A549 (cell line): ENCODE results near the gene SSNA1. TPM values are rescaled to one million over a fixed set of nuclear protein-coding genes. Genes with fewer than 3 reads are reported as not detected.

Source experiments
- ATAC-seq, 2 experiments: fragments of 200-7000 bp in 1 of 2; fragments of >200 bp in 1 of 2; cut with Nextera tagmentation in 1 of 2; cut with Tn5 transposase in 1 of 2; 3 replicates each; pipeline versions ENCODE4 v1.8.0 to v1.9.1; 2018 to 2020; ENCODE audit warnings: mild to moderate bottlenecking in 1 of 2, moderate library complexity in 1 of 2
- CTCF ChIA-PET: fragments of 300-600 bp; sonication (Branson Sonifier 250); formaldehyde crosslinking; extraction: SDS; loops from one replicate; lab custom pipeline; 2021; ENCODE audit warnings: antibody characterized with exemption, inconsistent platforms; lab: Yijun Ruan, JAX
- POLR2A ChIA-PET: fragments of 350-600 bp; formaldehyde crosslinking; extraction: SDS; loops from one replicate; lab custom pipeline; 2021; ENCODE audit warnings: antibody characterized with exemption, inconsistent platforms; lab: Yijun Ruan, JAX
- DNase-seq, 2 experiments: peaks; one replicate each; pipeline versions ENCODE4 v3.0.0 to v3.0.0-alpha.2; 2011 to 2016; ENCODE audit warnings: low read depth in 1 of 2, low spot score in 1 of 2
- FAIRE-seq: peaks from 2 replicates; lab custom pipeline; 2011; peaks lifted over from hg19 to GRCh38; lab: Jason Lieb, UNC
- H3K27ac ChIP-seq, 2 experiments: fragments of >200 bp; sonication (Bioruptor Twin); formaldehyde crosslinking; 3 replicates each; pipeline ENCODE4 v1.5.1; 2016 to 2017
- H3K4me1 ChIP-seq: fragments of >200 bp; sonication (Bioruptor Twin); formaldehyde crosslinking; 3 replicates; pipeline ENCODE4 v1.6.1; 2016
- H3K4me2 ChIP-seq: fragments of >200 bp; sonication (Bioruptor Twin); formaldehyde crosslinking; 3 replicates; pipeline ENCODE4 v1.6.1; 2016
- H3K4me3 ChIP-seq: fragments of >200 bp; sonication (Bioruptor Twin); formaldehyde crosslinking; 3 replicates; pipeline ENCODE4 v1.5.1; 2016
- H3K9me3 ChIP-seq: fragments of >200 bp; sonication (Bioruptor Twin); formaldehyde crosslinking; 3 replicates; pipeline ENCODE4 v1.6.1; 2016
- BCL3 ChIP-seq: fragments of >200 bp; sonication (Bioruptor Twin); formaldehyde crosslinking; IDR thresholded peaks from 3 replicates; pipeline ENCODE4 v1.6.1; 2016
- CBX8 ChIP-seq: fragments of 200-600 bp; sonication (generic); IDR thresholded peaks from 2 replicates; pipeline ENCODE4 v1.6.1; 2016
- CHD4 ChIP-seq: fragments of 200-600 bp; sonication (generic); IDR thresholded peaks from 2 replicates; pipeline ENCODE4 v1.6.1; 2016; ENCODE audit warnings: antibody characterized with exemption, mild to moderate bottlenecking, borderline replicate concordance
- CTCF ChIP-seq: fragments of >200 bp; sonication (Bioruptor Twin); formaldehyde crosslinking; IDR thresholded peaks from 3 replicates; pipeline ENCODE4 v1.5.1; 2016
- EHF ChIP-seq: fragments of 250-450 bp; sonication (Bioruptor Pico); IDR thresholded peaks from 2 replicates; pipeline ENCODE4 v1.5.0; 2020; ENCODE audit warnings: mild to moderate bottlenecking
- EHMT2 ChIP-seq: fragments of 200-600 bp; sonication (generic); IDR thresholded peaks from 2 replicates; pipeline ENCODE4 v1.6.1; 2016; ENCODE audit warnings: antibody characterized with exemption, low read depth, mild to moderate bottlenecking, moderate library complexity
- FOSL2 ChIP-seq, 2 experiments: fragments of 450-650 bp in 1 of 2; fragments of >200 bp in 1 of 2; sonication (Bioruptor Twin) in 1 of 2; formaldehyde crosslinking; IDR thresholded peaks; 2 replicates each; pipeline versions ENCODE4 v1.5.0 to v1.6.1; 2016 to 2020; ENCODE audit warnings: mild to moderate bottlenecking in 1 of 2, moderate library complexity in 1 of 2
- HES2 ChIP-seq: fragments of >200 bp; sonication (Bioruptor Twin); formaldehyde crosslinking; IDR thresholded peaks from 2 replicates; pipeline ENCODE4 v1.6.1; 2016
- HEYL ChIP-seq: fragments of 250-450 bp; sonication (Bioruptor Pico); IDR thresholded peaks from 2 replicates; pipeline ENCODE4 v1.8.0; 2021; ENCODE audit warnings: mild to moderate bottlenecking, moderate library complexity
- KDM1A ChIP-seq: fragments of 200-600 bp; sonication (generic); IDR thresholded peaks from 2 replicates; pipeline ENCODE4 v1.6.1; 2016; ENCODE audit warnings: low read depth, mild to moderate bottlenecking
- MAZ ChIP-seq: fragments of 150-350 bp; IDR thresholded peaks from 2 replicates; pipeline ENCODE4 v1.6.1; 2014; ENCODE audit warnings: antibody characterized with exemption, low read depth, low read length, borderline replicate concordance
- MYC ChIP-seq: IDR thresholded peaks from 2 replicates; pipeline ENCODE4 v1.6.1; 2012; ENCODE audit warnings: mild to moderate bottlenecking, inconsistent platforms, low read length, improper control_type of control experiment, borderline replicate concordance
- RCOR1 ChIP-seq: fragments of 150-350 bp; IDR thresholded peaks from 2 replicates; pipeline ENCODE4 v1.6.1; 2014; ENCODE audit warnings: antibody characterized with exemption, low read length, low read depth
- TP53 ChIP-seq: fragments of 250-450 bp; sonication (Bioruptor Pico); IDR thresholded peaks from 2 replicates; pipeline ENCODE4 v1.5.0; 2021; ENCODE audit warnings: mild to moderate bottlenecking, moderate library complexity
- ZC3H11A ChIP-seq: fragments of 450-650 bp; IDR thresholded peaks from 2 replicates; pipeline ENCODE4 v1.6.1; 2014; ENCODE audit warnings: antibody characterized with exemption, mild to moderate bottlenecking
- ZSCAN20 ChIP-seq: fragments of 250-450 bp; sonication (Bioruptor Pico); IDR thresholded peaks from 2 replicates; pipeline ENCODE4 v1.8.0; 2022; ENCODE audit warnings: mild to moderate bottlenecking, moderate library complexity
- WGBS: methylation state at CpG from one replicate; pipeline ENCODE4 v1.1.6; 2017; ENCODE audit errors: missing lambda C conversion rate; 5-methylcytosine and 5-hydroxymethylcytosine counted together
- polyA plus RNA-seq, 4 experiments: library from polyadenylated mRNA; depleted of rRNA in 3 of 4; stranded (reverse); fragments of >200 nt; fragmentation: RNase III in 1 of 4; extraction: RNeasy Plus Mini Kit Qiagen cat#74134 plus additional on column Dnase treatment in 1 of 4; gene quantifications; 2 replicates in 3 of 4; 3 replicates in 1 of 4; pipeline ENCODE4 v1.2.3, GENCODE V29; 2011 to 2017
- TF ChIP-seq, protein P1 (sequence below): fragments of 450-650 bp; IDR thresholded peaks from 2 replicates; pipeline ENCODE4 v1.6.1; 2014; ENCODE audit warnings: antibody characterized with exemption

Gene SSNA1
- polyA plus RNA-seq, 2 of the 4 experiments (the other 2 are of a cell fraction) = 54.1 to 102 TPM

DNA sequence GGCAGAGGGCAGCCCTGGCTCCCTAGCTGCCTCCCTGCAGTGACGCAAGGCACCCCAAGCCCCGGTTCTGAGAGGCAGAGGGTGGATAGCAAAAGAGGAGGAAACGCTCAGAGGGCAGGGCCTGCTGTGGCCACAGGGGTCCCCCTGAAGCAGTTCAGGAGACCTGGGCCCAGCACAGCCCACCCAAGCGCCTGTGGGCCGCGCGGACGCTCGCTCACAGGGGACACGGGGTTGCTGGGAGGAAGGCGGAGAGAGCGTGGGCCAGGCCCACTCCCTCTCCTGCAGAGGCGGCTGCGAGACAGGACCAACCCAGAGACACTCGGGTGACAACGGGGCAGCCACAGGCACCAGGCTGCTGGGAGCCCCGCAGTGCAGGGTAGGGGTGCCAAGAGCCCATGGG is 8.7 kb upstream of the SSNA1 start:
- no peak overlapping the region for H3K27ac ChIP-seq
- no peaks in the 10 kb centered on the region for H3K4me1 ChIP-seq
- H3K9me3 ChIP-seq = no peaks in the 10 kb centered on the region
- no peak overlapping the region for H3K4me3 ChIP-seq
- DNase-seq (no peak), ATAC-seq (no peak), FAIRE-seq (no peak)
- POLR2A ChIA-PET = interaction anchor here (1.2 kb wide), 1 partner anchor 61 kb away, joined by 3 read pairs; the partner anchor contains the start of gene TUBB4B
- TF ChIP-seq CHD4 (no peak), BCL3 (no peak)
- 92% methylated on average over 16 of the region's 17 CpGs for WGBS
- H3K4me2 ChIP-seq = no peak overlapping the region
- CTCF ChIA-PET = interaction anchor here (0.6 to 16.5 kb wide), 6 partner anchors 10 to 179 kb away, joined by 3 to 156 read pairs (median 18); partner anchors contain the start of genes ANAPC2, LRRC26 and SSNA1

DNA sequence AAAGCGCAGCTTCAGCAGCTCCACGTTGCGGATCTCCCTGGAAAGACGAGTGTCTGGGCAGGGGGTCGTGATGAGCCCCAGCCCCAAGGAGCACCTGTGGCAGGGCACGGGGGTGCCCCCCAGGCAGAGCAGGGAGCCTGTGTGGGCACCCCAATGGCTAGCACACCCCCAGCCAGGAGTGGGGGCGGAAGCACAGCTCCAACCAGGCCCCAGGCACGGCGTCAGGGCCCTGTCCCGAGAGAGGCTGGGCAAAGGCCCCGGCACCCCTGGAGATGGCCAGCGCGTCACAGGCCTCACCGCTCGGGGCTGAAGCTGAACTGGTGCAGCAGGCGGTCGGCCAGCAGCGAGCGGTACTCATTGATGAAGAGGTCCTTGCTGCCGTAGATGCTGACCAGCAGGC is 8.0 kb upstream of the SSNA1 start:
- ChIA-PET POLR2A (interaction anchor here (1.2 kb wide), 1 partner anchor 60 kb away, joined by 3 read pairs; the partner anchor contains the start of gene TUBB4B), CTCF (interaction anchor here (0.8 to 16.5 kb wide), 5 partner anchors 10 to 57 kb away, joined by 3 to 156 read pairs (median 6); partner anchors contain the start of genes ANAPC2, RNF224 and SSNA1)
- Histone ChIP-seq H3K9me3 (no peaks in the 10 kb centered on the region), H3K4me1 (no peaks in the 10 kb centered on the region), H3K4me2 (no peak overlapping the region), H3K27ac (no peak overlapping the region), H3K4me3 (no peak overlapping the region)
- FAIRE-seq (no peak), ATAC-seq (no peak), DNase-seq (no peak)
- 98% methylated on average over 7 of the region's 20 CpGs for whole genome bisulfite sequencing
- no peak for TF ChIP-seq HEYL
- TF ChIP-seq RCOR1 = no peak
- TF ChIP-seq MAZ = no peak
- no peak for TF ChIP-seq ZC3H11A
- TF ChIP-seq MYC = no peak
- no peak for TF ChIP-seq CBX8
- no peak for TF ChIP-seq FOSL2 (IDR thresholded peaks at IDR 0.05)
- TF ChIP-seq FOSL2 (CRISPR knock-in tag; IDR thresholded peaks at IDR 0.05) = no peak
- TF ChIP-seq KDM1A = no peak

- ChIA-PET CTCF (interaction anchor here (1.2 to 16.5 kb wide), 4 partner anchors 9 to 55 kb away, joined by 3 to 156 read pairs (median 4); partner anchors contain the start of genes ANAPC2 and SSNA1), POLR2A (interaction anchor here (0.9 to 1.3 kb wide), 3 partner anchors 19 to 59 kb away, joined by 4 to 5 read pairs (median 4); partner anchors contain the start of genes TPRN and TUBB4B)
- Histone ChIP-seq H3K4me1 (peaks cover 1% of the 10 kb centered on the region; the same call in 2 of the 3 replicates), H3K4me2 (no peak overlapping the region), H3K27ac (no peak overlapping the region), H3K4me3 (no peak overlapping the region), H3K9me3 (no peaks in the 10 kb centered on the region)
- 97% methylated on average over 22 of the region's 22 CpGs for WGBS
- no peak for DNase-seq
- no peak for ATAC-seq
- FAIRE-seq = no peak
- TF ChIP-seq EHMT2 (no peak), RCOR1 (no peak), TP53 (CRISPR knock-in tag) (no peak), HES2 (no peak), ZSCAN20 (CRISPR knock-in tag) (no peak), EHF (CRISPR knock-in tag) (no peak), CTCF (no peak)
- TF ChIP-seq, protein P1, sequence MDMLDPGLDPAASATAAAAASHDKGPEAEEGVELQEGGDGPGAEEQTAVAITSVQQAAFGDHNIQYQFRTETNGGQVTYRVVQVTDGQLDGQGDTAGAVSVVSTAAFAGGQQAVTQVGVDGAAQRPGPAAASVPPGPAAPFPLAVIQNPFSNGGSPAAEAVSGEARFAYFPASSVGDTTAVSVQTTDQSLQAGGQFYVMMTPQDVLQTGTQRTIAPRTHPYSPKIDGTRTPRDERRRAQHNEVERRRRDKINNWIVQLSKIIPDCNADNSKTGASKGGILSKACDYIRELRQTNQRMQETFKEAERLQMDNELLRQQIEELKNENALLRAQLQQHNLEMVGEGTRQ = no peak
- TF ChIP-seq, all 56 proteins: peak for 0
Observed at GRCh38 chr9:137181680-137182079, 6.8 kb upstream of the SSNA1 start.
